Activated CD4-positive, CD25-positive, alpha-beta regulatory T cell treated with anti-CD3 and anti-CD28 coated beads, Interleukin-2, amount 50 U/mL, for 72 hours (primary cell): ENCODE results near the gene TNFSF12.
A peak's percentile ranks its signal among the peaks of the same experiment; 100 is the strongest.

Source experiments
- DNase-seq: peaks from one replicate; pipeline ENCODE4 v3.0.0; 2021

Gene TNFSF12

DNA sequence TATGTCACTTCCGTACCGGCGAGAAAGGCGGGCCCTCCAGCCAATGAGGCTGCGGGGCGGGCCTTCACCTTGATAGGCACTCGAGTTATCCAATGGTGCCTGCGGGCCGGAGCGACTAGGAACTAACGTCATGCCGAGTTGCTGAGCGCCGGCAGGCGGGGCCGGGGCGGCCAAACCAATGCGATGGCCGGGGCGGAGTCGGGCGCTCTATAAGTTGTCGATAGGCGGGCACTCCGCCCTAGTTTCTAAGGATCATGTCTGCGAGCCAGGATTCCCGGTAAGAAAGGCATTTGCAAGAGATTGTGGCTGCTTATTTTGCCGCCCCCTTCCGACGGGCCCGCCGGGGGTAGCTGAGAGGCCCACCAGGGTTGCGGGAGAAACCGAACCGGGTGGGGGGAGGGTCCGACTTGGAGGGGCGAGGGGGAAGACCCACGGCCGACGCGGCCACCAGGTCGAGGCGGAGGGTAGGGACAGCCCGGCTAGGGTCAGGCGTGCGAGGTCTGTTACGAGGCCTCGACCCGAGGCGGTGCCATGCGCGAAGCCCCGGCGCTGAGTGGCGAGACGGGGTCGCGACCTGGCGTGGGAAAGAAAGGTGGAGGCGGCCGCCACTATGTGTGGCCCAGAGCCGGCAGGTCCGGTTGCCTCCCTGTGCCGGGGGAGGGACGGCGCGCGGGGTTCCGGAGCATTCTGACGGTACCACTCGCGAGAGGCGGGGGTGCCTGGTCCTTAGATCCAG is 23.9 kb downstream of the TNFSF12 start:
- peak; percentile 100 for DNase-seq

DNA sequence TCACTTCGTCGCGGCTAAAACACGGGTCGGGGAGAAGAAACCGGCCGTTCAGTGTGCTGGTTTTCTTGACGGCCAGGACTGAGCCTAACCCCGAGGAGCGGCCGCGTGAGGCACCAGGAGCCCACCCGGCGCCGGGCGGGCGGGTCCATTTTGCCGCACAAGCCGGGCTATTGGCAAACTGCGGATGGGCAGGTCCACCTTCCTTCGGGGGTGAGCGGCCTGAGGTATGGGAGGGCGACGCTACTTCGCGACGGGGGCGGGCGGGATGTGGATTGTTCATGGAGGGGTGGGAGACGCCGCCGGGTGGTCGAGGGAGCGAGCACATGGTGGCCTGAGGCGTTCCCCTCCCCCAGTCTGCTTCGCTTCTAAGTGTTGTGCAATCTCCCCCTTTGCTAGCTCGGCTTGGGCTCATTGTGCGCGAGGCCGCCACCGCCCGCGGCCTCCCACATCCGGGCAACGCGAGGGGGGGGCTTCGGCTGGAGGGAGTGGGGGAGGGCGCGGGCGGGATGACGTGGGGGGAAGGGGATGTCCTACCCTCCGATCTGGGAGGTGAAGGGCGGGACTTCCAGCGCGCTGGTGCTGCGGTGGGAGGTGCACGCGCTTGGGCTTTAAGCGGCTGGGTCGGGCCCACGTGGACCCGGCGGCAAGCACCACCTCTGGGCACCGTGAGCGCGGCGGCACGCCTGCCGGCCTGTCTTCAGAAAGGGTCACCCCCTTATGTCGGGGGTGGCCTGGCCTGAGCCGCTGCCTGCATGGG is 24.6 kb downstream of the TNFSF12 start:
- DNase-seq: peak; percentile 87

DNA sequence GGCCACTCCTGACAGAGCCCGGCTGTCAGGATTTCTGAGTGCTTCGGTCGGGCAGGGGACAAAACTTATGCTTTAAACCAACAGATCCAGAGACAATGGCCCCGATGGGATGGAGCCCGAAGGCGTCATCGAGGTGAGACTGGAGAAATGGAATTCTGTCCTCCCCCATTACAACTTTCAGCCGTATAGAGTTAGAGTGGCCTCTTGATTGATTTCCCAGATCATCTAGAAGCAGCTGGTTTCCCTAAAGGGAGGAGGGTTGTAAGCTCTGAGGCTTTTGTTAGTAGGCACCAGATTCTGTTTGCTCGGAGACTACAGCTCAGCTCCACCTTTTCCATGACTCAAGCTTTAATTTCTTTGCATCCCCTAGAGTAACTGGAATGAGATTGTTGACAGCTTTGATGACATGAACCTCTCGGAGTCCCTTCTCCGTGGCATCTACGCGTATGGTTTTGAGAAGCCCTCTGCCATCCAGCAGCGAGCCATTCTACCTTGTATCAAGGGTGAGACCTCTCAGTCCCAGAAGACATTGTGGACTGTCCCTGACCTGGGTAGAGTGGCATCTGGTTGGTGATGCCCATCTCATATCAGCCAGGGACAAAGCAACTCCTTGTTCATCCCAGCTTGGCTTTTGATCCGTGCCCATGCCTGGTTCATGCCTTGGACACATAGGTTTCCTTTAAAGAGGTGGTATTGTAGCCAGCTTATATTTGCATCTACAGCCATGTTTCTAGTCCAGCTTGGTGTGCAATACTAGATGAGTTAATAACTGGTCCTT is 25.5 kb downstream of the TNFSF12 start:
- no peak for DNase-seq

DNA sequence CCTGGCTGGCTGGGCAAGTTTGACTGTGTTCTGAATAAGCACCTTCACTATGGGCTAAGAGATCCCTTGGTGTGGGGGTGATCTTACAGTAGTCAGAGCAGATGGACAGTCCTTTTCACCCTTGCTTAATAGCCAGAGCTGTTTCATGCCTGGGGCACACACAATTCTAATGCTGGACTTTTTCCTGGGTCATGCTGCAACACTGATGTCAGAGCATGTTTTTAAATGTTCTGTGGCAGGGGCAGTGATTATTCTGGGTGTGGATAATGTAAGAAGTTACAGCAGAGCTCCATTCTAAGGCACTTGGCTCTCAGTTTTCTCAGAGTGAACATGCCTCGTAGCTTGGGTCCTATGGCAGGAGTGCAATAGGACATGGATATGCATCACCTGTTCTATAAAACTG is 26.6 kb downstream of the TNFSF12 start:
- DNase-seq: no peak

DNA sequence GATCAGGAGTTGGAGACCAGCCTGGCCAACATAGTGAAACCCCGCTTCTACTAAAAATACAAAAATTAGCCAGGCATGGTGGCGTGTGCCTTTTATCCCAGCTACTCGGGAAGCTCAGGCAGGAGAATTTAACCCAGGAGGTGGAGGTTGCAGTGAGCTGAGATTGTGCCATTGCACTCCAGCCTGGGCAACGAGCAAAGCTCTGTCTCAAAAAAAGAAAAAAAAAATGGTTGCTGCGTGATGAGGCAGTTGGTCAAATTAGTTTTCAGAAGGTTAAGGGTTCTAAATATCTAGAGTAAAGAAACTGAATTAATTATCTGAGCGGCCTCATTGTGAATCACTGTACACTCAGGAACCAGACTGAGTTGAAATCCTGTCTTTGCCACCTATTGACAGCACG is 27.1 kb downstream of the TNFSF12 start:
- DNase-seq: no peak

DNA sequence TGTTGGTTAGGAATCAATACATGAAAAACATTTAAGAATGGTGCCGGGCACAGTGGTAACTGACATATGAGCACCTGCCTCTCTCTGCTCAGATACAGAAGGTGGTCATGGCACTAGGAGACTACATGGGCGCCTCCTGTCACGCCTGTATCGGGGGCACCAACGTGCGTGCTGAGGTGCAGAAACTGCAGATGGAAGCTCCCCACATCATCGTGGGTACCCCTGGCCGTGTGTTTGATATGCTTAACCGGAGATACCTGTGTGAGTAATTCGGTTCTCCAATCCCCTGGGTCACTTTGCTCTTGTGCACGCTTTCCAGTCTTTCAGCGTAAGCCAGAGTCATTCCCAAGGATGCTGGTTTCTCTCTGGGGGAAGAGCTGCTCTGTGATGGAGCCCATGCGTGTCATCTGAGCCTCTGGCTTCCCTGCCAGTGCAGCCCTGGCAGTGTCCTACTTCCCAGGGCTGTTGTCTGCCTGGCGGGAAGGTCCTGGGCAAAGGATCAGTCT is 27.6 kb downstream of the TNFSF12 start:
- DNase-seq: no peak

DNA sequence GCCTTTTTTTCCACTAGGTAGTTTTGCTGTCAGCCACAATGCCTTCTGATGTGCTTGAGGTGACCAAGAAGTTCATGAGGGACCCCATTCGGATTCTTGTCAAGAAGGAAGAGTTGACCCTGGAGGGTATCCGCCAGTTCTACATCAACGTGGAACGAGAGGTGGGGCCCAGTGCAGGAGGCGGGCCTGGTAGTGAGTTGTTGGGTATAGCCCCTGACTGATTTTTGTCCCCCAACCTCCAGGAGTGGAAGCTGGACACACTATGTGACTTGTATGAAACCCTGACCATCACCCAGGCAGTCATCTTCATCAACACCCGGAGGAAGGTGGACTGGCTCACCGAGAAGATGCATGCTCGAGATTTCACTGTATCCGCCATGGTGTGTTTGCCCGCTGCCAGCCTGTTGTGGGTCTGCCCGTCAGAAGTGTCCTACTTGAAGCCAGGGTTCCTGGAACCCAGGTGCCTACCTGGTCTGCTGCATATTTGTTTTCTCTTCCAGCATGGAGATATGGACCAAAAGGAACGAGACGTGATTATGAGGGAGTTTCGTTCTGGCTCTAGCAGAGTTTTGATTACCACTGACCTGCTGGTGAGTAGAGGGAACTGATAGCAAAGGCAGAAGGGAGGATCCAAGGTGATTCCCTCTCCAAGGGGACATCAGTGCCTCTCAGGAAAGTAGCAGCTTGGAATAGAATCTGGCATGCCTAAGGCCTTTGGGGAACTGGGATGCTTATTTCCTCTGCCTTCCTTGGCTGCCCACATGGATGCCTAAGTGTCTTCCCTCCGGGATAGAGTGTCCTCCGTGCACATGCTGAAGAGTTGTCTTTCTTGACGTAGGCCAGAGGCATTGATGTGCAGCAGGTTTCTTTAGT is 28.7 kb downstream of the TNFSF12 start:
- no peak for DNase-seq

DNA sequence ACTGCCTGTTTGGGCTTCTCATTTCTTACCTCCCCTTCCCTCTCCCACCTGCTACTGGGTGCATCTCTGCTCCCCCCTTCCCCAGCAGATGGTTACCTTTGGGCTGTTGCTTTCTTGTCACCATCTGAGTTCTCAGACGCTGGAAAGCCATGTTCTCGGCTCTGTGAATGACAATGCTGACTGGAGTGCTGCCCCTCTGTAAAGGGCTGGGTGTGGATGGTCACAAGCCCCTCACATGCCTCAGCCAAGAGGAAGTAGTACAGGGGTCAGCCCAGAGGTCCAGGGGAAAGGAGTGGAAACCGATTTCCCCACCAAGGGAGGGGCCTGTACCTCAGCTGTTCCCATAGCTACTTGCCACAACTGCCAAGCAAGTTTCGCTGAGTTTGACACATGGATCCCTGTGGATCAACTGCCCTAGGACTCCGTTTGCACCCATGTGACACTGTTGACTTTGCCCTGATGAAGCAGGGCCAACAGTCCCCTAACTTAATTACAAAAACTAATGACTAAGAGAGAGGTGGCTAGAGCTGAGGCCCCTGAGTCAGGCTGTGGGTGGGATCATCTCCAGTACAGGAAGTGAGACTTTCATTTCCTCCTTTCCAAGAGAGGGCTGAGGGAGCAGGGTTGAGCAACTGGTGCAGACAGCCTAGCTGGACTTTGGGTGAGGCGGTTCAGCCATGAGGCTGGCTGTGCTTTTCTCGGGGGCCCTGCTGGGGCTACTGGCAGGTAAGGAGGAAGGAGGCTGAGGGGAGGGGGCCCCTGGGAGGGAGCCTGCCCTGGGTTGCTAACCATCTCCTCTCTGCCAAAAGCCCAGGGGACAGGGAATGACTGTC is 30.4 kb downstream of the TNFSF12 start, which contains the start of gene CD68:
TSS of gene CD68 (plus strand) at position 638 of the 833 bp plus-strand sequence. CDS start at position 678, 40 bp downstream.
- DNase-seq: peak; percentile 64

DNA sequence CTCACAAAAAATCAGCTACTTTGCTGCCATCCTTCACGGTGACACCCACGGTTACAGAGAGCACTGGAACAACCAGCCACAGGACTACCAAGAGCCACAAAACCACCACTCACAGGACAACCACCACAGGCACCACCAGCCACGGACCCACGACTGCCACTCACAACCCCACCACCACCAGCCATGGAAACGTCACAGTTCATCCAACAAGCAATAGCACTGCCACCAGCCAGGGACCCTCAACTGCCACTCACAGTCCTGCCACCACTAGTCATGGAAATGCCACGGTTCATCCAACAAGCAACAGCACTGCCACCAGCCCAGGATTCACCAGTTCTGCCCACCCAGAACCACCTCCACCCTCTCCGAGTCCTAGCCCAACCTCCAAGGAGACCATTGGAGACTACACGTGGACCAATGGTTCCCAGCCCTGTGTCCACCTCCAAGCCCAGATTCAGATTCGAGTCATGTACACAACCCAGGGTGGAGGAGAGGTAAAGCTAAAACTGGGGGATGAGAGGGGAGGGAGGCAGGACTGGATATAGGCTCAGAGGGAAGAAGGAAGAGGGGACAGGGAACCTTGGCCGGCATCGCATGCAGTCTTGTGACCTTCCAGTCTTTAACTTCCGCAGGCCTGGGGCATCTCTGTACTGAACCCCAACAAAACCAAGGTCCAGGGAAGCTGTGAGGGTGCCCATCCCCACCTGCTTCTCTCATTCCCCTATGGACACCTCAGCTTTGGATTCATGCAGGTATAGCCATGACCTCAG is 31.2 kb downstream of the TNFSF12 start:
- DNase-seq: no peak

DNA sequence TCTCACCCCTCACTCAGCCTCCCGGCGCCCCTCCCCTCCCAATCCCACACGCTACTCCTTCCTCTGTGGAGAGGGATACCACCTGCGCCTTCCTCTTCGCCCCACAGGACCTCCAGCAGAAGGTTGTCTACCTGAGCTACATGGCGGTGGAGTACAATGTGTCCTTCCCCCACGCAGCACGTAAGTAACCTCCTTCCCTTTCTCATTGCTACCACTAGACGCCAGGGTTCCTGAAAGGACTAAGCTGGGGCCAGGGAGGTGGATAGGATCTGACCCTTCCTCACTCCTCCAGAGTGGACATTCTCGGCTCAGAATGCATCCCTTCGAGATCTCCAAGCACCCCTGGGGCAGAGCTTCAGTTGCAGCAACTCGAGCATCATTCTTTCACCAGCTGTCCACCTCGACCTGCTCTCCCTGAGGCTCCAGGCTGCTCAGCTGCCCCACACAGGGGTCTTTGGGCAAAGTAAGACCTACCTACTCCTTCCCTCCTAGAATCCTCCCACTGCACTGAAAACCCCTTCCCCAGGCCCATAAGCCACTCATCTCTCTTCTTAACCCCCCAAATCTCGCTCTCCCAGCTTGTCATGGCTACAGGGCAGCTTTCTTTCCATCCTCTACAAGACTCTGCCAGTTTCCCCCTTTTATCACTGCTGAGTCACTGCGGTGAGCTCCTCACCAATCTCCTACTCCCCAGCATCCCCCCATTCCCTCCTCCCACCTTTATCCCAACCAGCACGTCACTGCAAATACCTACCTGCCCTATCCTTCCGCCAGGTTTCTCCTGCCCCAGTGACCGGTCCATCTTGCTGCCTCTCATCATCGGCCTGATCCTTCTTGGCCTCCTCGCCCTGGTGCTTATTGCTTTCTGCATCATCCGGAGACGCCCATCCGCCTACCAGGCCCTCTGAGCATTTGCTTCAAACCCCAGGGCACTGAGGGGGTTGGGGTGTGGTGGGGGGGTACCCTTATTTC is 32.0 kb downstream of the TNFSF12 start:
- DNase-seq: no peak

DNA sequence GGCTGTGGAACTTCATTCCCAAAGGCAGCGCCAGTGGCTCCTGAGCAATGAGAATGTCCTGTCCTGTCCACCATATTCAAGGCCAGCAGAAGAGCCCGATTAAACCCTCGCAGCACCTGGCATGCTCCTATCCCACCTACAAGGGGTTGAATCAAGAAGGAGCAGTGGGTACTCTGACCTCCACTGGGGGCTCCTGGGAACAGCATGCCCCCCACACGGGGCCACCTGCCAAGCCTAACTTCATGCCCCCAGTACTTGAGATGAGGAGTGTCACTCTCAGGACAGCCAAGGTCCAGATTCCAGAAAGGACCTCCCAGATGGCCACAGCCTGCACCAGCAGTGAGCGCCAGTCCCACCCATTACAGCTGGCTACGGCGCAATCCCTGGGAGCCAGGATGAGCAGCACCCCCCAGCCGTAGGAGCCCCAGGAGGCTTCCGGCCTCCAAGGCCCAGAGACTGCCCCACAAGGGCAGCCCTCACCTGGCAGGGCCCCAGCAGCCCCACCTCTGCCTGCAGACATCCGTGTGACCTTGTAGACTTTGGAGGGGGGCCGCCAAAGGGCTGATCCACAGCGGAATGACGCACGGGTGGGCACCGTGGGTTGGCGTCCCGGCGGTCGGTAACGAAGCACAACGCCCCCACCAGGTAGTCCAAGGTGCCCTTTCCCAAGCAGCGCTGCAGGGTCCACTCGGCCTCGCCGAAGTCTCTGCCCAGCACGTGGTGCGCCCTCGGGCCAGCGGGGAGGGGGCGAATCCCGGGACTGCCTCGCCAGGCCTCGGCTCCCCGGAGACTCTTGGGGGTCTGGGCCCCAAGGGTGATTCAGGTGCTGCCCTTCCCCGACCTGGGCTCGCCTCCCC is 33.8 kb downstream of the TNFSF12 start:
- no peak for DNase-seq

DNA sequence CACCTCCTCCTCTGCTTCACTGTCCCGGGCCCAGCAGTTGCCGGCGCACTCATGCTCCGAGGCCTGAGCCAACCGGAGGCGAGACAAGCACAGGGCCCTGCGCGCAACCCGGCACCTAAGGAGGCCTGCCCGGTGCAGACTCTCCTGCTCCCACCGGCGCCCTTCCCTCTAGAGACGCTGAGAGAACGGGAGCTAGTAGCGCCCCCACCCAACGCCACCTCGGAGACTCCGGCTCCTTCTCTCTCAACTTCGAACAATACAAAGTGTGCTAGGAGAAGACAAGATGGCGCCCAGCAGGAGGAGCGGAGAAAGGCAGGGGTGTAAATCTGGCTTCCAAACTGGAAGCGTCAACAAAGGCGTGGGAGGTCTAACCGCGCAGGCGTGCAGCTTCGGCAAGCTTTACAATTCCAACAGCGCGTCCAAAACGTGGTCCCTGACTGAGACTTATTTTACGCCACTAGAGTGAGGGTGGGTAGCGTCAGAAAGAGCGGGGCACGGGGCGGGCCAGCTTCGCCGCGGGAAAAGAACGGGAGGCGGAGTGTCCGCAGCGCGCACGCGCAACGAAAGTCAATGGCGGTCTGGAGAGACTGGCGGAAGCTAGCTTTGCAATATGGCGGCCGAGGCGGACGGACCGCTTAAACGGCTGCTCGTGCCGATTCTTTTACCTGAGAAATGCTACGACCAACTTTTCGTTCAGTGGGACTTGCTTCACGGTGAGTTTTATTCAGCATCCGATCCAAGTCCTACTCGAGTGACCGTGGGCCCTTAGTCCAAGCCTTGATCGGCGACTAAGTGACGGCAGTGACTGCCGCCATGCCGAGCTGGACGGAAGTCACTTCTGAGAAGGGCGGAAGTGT is 34.6 kb downstream of the TNFSF12 start, which contains the start of gene MPDU1:
TSS of gene MPDU1 (plus strand) at position 600 of the 857 bp plus-strand sequence. CDS start at position 611, 11 bp downstream.
- DNase-seq: peak; percentile 95

DNA sequence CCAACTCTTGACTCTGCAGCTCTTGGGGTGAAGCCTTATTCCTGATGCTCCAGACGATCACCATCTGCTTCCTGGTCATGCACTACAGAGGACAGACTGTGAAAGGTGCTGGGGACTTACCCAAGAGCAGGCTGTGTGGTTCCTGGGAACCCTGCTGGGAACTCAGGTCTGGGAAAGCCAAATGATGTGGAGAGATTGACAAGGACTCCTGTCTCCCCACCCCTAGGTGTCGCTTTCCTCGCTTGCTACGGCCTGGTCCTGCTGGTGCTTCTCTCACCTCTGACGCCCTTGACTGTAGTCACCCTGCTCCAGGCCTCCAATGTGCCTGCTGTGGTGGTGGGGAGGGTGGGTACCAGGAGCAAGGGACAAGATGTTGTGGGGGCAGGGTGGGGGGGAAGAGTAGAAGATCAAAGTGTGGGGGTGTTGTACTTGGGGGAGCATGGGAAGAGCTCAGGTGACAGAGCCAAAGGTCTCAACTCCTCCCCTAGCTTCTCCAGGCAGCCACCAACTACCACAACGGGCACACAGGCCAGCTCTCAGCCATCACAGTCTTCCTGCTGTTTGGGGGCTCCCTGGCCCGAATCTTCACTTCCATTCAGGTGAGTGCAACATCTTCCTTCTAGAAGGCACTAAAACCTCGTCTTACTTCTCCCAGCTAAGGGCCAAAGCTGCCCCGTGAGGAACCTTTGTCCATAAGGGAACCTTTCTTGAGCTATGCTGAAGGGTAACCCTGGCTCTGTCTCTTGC is 38.0 kb downstream of the TNFSF12 start:
- no peak for DNase-seq

DNA sequence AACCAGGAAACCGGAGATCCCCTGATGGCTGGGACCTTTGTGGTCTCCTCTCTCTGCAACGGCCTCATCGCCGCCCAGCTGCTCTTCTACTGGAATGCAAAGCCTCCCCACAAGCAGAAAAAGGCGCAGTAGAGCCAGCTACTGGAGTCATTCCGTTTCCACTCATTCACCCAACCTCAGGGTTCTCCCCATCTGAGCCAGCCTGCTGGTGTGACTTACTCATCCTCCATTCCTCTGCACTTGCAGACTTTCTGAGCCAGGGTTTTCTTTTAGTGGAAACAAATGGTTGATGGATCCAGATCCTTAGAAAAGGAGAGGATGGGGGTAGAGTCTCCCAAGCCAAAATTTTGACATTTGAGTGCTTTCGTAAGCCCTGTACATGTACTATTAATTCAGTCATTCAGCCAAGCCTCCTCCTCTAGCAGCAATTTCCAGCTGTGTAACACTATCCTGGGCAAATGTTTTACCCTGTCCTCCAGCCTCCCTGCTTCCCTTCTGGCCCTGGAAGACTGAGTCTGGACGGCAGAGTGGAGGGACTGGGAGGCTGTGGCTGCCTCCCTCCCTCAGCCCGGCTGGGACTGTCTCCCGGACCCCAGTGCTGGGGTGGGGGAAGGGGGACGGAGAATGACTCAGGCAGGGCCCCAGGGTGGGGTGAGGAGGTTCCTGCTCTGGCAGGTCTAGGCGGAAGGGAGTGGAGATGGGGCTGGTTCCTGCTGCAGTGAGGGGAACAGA is 38.7 kb downstream of the TNFSF12 start:
- DNase-seq: no peak

DNA sequence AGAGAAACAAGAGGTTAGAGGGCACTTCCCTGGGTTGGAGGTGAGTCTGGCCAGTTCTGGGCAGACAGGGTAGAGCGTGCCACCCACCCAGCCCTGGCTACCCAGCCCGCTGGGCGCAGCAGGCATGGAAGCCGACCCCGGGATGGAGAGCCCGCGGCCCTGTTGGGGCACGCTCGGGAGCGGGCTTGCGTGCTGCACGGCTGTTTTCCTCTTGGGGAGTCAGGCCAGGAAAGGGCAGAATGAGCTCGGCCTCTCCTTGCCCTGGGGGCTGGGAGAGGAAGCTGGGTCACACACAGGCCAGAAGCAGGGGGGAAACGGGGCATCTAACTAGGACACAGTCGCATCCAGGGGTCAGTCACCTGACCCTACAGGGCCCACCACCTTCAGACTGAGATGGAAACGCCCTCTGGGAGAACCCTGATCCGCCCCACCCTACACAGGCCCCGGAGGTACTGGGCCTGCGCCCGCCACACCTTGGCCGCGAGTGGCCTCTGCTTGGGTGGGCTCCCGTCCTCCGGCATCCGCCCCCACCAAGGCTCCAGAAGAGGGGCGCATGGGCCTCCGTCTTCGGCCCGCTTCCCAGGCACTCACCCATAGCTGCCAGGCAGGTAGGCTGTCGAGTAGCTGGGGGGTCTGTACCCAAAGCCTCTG is 39.8 kb downstream of the TNFSF12 start:
- no peak for DNase-seq
